DND-41 (cell line): ENCODE measurements around the gene OR7G1.

Source experiments
- ATAC-seq: fragments of 200-7000 bp; cut with Tn5 transposase; 3 replicates; pipeline ENCODE4 v1.9.1; 2021; ENCODE audit warnings: low read depth; ENCODE audit not compliant: insufficient read depth
- DNase-seq: peaks from one replicate; pipeline ENCODE4 v3.0.0-alpha.2; 2020
- H2AFZ ChIP-seq: 2 replicates; pipeline ENCODE4 v1.6.0; 2012; ENCODE audit warnings: low read depth, low read length
- H3K27ac ChIP-seq: 2 replicates; pipeline ENCODE4 v1.5.1; 2012; ENCODE audit warnings: low read length, inconsistent platforms
- H3K27me3 ChIP-seq: fragments of 200-600 bp; sonication (generic); 2 replicates; pipeline ENCODE4 v1.6.0; 2012; ENCODE audit warnings: low read length, mild to moderate bottlenecking, inconsistent platforms; ENCODE audit not compliant: insufficient read depth, poor library complexity
- H3K36me3 ChIP-seq: 2 replicates; pipeline ENCODE4 v1.5.1; 2012; ENCODE audit warnings: low read length, inconsistent platforms; ENCODE audit not compliant: insufficient read depth
- H3K4me1 ChIP-seq: 2 replicates; pipeline ENCODE4 v1.5.1; 2012; ENCODE audit warnings: mild to moderate bottlenecking, low read length; ENCODE audit not compliant: insufficient read depth
- H3K4me2 ChIP-seq: 2 replicates; pipeline ENCODE4 v1.6.0; 2012; ENCODE audit warnings: mild to moderate bottlenecking, moderate library complexity, low read length, inconsistent platforms; ENCODE audit not compliant: insufficient read depth
- H3K4me3 ChIP-seq, 2 experiments: fragments of 200-600 bp in 1 of 2; shearing (Covaris generic) in 1 of 2; 2 replicates each; pipeline ENCODE4 v1.5.1; 2012 to 2016; ENCODE audit warnings: inconsistent platforms in 2 of 2, low read length in 2 of 2, mild to moderate bottlenecking in 2 of 2, low read depth in 1 of 2, moderate library complexity in 1 of 2
- H3K79me2 ChIP-seq: 2 replicates; pipeline ENCODE4 v1.6.0; 2012; ENCODE audit warnings: low read length, inconsistent platforms; ENCODE audit not compliant: insufficient read depth
- H3K9ac ChIP-seq: 2 replicates; pipeline ENCODE4 v1.6.0; 2012; ENCODE audit warnings: low read depth, mild to moderate bottlenecking, inconsistent platforms, low read length, moderate library complexity
- H3K9me3 ChIP-seq: 2 replicates; pipeline ENCODE4 v1.5.1; 2012; ENCODE audit warnings: low read length, moderate library complexity, mild to moderate bottlenecking, inconsistent platforms; ENCODE audit not compliant: insufficient read depth, severe bottlenecking
- H4K20me1 ChIP-seq: 2 replicates; pipeline ENCODE4 v1.6.0; 2012; ENCODE audit warnings: low read length; ENCODE audit not compliant: insufficient read depth
- CTCF ChIP-seq: IDR thresholded peaks from 2 replicates; pipeline ENCODE4 v1.5.1; 2012; ENCODE audit warnings: borderline replicate concordance, low read length, moderate library complexity, mild to moderate bottlenecking; ENCODE audit not compliant: poor library complexity, severe bottlenecking; ENCODE audit errors: extremely low read depth
- EZH2 ChIP-seq: IDR thresholded peaks from 3 replicates; pipeline ENCODE4 v1.6.1; 2012; ENCODE audit warnings: borderline replicate concordance, low read depth, mild to moderate bottlenecking, moderate library complexity, low read length, inconsistent platforms; ENCODE audit not compliant: severe bottlenecking

OR7G1 gene

DNA sequence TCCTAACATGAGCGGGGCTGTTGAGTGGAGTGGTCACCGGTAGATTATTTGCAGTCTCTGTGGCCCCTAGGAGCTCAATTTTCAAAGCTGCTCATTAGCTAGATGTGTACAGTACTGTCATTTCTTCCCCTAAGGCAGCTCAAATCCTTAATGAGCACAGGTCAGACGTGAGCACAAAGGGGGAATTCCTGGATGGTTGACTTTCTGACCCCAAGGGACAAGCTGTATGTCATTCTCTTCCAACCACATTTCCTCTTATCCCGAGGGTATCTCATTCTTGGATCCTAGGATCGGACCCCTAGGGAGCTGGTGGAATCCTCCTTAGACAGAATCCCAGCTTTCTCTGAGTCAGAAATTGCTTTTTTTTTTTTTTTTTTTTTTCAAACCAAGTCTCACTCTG lies 16.9 kb upstream of the OR7G1 start:
- no peaks in the 10 kb centered on the region for H3K27me3 ChIP-seq
- no peak overlapping the region for H3K4me3 ChIP-seq
- no peak for TF ChIP-seq CTCF
- TF ChIP-seq EZH2, result no peak
- H3K4me2 ChIP-seq, result no peak overlapping the region
- H3K9me3 ChIP-seq, result no peaks in the 10 kb centered on the region
- no peaks in the 10 kb centered on the region for H4K20me1 ChIP-seq
- no peak overlapping the region for H3K9ac ChIP-seq
- no peaks in the 10 kb centered on the region for H3K36me3 ChIP-seq
- no peak for DNase-seq
- peaks cover 12% of the 10 kb centered on the region for H3K4me1 ChIP-seq
- H3K79me2 ChIP-seq, result no peaks in the 10 kb centered on the region
- H2AFZ ChIP-seq, result no peak overlapping the region
- no peak for ATAC-seq
- H3K27ac ChIP-seq, result no peak overlapping the region

DNA sequence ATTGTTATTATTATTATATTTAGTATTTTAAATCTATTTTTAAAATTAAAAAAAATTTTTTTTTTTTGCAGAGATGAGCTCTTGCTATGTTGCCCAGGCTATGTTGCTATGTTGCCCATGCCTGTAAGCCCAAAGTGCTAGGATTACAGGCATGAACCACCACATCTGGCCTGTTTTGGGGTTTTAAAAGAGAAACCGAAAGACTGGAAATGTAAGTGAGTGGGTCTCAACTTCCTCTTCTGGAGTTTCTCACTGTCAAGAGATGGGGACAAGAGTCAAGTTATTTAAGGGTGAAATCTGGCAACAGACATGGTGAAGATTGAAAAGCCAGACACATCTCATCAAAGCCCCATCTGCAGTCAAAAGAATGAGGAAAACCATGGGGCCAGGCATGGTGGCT lies 15.4 kb upstream of the OR7G1 start:
- Histone ChIP-seq H3K9me3 (no peaks in the 10 kb centered on the region), H3K4me2 (no peak overlapping the region), H3K36me3 (no peaks in the 10 kb centered on the region), H2AFZ (no peak overlapping the region), H4K20me1 (no peaks in the 10 kb centered on the region), H3K4me1 (no peaks in the 10 kb centered on the region), H3K79me2 (no peaks in the 10 kb centered on the region), H3K27ac (no peak overlapping the region), H3K9ac (no peak overlapping the region), H3K4me3 (no peak overlapping the region), H3K27me3 (no peaks in the 10 kb centered on the region)
- ATAC-seq (peak; percentile 71), DNase-seq (no peak)
- no peak for TF ChIP-seq EZH2
- TF ChIP-seq CTCF, result no peak

DNA sequence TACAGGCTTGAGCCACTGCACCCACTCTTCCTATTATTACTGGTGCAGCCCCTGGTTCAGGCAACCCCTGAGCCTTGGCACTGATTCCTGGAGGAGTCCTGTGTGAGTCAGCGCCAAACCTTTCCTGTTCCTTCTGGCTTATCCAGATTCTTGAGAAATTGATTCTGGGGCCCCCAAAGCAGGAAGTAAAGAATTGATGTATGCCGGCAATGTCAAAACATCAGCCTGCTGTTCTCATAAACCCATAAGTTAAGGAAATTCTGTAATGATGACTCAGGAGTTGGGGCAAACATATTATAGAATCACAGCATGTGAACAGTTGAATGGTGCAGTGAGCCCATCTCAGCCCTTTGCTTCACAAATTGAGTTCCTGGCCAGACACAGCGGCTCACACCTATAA lies 12.6 kb upstream of the OR7G1 start:
- H3K27ac ChIP-seq, result no peak overlapping the region
- no peaks in the 10 kb centered on the region for H3K4me1 ChIP-seq
- TF ChIP-seq EZH2, result no peak
- no peak for TF ChIP-seq CTCF
- H3K79me2 ChIP-seq, result no peaks in the 10 kb centered on the region
- DNase-seq (no peak), ATAC-seq (no peak)
- H3K4me2 ChIP-seq, result no peak overlapping the region
- no peaks in the 10 kb centered on the region for H4K20me1 ChIP-seq
- no peak overlapping the region for H2AFZ ChIP-seq
- no peak overlapping the region for H3K4me3 ChIP-seq
- no peaks in the 10 kb centered on the region for H3K27me3 ChIP-seq
- H3K9ac ChIP-seq, result no peak overlapping the region
- no peaks in the 10 kb centered on the region for H3K9me3 ChIP-seq
- no peaks in the 10 kb centered on the region for H3K36me3 ChIP-seq

DNA sequence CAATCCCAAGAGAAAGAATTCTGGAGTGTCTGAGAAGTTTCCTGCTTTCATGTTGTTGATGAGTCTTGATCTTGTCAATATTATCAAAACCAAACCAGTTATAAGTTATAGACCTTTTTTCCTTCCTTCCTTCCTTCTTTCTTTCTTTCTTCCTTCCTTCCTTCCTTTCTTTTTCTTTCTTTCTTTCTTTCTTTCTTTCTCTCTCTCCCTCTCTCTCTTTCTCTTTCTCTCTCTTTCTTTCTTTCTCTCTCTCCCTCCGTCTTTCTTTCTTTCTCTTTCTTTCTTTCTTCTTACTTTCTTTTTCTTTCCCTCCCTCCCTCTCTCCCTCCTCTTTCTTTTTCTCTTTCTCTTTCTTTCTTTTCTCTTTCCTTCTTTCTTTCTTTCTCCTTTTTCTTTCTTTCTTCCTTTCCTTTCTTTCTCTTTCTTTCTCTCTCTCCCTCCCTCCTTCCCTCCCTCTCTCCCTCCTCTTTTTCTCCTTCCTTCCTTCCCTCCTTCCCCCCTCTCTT lies 11.4 kb upstream of the OR7G1 start, which contains the start of gene OR7G3:
OR7G3 (minus strand) TSS at position 51 of the 506 bp plus-strand sequence; CDS start at position 51, 0 bp downstream.
- H3K27ac ChIP-seq, result no peak within 1 kb of the TSS
- H3K36me3 ChIP-seq, result no peaks in the 10 kb centered on the region

More for the DNA sequence above, 11.4 kb upstream of the OR7G1 start, which contains the start of gene OR7G3:
- Histone ChIP-seq H4K20me1 (no peaks in the 10 kb centered on the region), H3K4me2 (no peak within 1 kb of the TSS), H3K9ac (no peak within 1 kb of the TSS), H3K79me2 (no peaks in the 10 kb centered on the region), H3K4me3 (no peak within 1 kb of the TSS), H3K27me3 (no peaks in the 10 kb centered on the region), H2AFZ (no peak within 1 kb of the TSS), H3K9me3 (no peaks in the 10 kb centered on the region), H3K4me1 (no peaks in the 10 kb centered on the region)
- TF ChIP-seq CTCF (no peak), EZH2 (no peak)
- DNase-seq (no peak), ATAC-seq (no peak)
